Stimulated activated CD8-positive, alpha-beta memory T cell treated with anti-CD3 and anti-CD28 coated beads, Interleukin-15, amount 100 ng/mL, for 4 hours (primary cell): ENCODE data around the gene SRSF5.

Source experiments
- DNase-seq, 2 donors: peaks; one replicate each; pipeline ENCODE4 v3.0.0-alpha.2; 2020; ENCODE audit warnings: low read depth in 2 of 2

The SRSF5 gene

DNA sequence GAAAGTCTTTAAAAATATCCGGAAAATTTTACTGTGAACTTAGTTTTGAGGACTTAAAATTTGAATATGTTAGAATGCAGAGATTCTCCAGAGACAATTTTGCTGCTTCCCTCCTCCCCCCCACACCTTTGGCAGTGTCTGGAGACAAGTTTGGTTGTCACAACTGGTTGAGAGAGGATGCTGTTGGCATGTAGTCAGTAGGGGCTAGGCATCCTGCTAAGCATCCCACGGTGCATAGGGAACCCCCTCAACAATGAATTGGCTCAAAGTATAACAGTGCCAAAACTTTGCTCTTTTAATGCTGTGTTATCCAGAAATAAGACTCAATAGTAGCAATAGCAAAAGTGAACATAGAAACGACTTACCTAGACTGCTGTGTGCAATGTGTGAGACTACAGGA is 3.6 kb downstream of the SRSF5 start:
- DNase-seq: no peak

DNA sequence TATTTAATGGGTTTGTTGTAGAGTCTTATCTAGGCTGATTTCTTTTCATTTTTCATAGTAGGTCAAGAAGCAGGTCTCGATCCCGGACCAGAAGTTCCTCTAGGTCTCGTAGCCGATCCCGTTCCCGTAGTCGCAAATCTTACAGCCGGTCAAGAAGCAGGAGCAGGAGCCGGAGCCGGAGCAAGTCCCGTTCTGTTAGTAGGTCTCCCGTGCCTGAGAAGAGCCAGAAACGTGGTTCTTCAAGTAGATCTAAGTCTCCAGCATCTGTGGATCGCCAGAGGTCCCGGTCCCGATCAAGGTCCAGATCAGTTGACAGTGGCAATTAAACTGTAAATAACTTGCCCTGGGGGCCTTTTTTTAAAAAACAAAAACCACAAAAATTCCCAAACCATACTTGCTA is 4.2 kb downstream of the SRSF5 start:
- DNase-seq: no peak

DNA sequence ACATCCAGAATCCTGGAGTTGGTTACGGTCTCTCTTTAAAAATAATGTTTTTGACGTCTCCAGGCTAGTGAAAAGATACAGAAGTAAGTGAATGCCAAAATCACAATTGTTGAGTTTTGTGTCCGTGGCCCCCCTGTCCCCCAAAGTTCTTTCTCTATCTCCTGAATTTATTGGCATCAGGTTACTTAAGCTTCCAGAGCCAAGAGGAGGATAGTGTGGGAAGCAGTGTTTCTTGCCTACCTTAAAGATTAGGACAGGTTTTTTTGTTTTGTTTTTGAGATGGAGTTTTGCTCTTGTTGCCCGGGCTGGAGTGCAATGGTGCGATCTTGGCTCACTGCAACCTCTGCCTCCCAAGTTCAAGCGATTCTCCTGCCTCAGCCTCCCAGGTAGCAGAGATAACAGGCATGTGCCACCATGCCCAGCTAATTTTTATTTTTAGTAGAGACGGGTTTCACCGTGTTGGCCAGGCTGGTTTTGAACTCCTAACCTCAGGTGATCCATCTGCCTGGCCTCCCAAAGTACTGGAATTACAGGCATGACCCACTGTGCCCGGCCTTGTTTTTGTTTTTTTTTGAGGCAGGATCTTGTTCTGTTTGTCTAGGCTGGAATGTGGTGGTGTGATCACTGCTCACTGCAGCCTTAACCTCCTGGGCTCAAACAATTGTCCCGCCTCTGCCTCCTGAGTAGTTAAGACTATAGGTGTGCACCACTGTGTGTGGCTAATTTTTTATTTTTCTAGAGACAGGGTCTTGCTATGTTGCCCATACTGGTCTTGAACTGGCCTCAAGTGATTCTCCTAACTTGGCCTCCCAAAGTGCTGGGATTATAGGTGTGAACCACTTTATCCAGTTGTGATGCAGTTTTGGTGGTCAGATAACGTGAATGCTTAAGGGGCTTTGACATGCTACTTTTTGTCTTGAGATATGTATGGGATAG is 5.4 kb downstream of the SRSF5 start:
- no peak for DNase-seq

GRCh38 chr14:69773571-69774276 is 6.8 kb downstream of the SRSF5 start:
- no peak for DNase-seq

- no peak for DNase-seq
These were observed 8.1 kb downstream of the SRSF5 start for GRCh38 chr14:69775012-69775411.

- no peak for DNase-seq
These were observed 10.0 kb downstream of the SRSF5 start for GRCh38 chr14:69776875-69777453.

DNA sequence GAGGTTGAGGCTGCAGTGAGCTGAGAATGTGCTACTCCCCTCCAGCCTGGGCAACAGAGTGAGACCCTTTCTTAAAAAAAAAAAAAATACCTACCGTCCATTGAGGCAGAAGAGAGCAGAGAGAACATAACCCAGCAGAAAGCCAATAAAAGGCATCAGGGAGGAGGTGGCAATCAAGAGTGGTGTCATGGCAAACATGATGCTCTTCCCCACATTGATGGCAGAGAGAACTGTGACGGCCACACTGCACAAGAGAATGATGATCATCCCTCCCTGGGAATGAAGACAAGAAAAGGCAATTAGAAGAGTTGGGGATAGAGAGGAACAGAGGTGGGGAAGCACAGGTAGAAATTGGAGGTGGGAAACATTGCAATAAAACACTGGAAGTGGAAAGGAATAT is 12.1 kb downstream of the SRSF5 start:
- no peak for DNase-seq

- DNase-seq: no peak
These were observed 13.2 kb downstream of the SRSF5 start for GRCh38 chr14:69780092-69780491.

DNA sequence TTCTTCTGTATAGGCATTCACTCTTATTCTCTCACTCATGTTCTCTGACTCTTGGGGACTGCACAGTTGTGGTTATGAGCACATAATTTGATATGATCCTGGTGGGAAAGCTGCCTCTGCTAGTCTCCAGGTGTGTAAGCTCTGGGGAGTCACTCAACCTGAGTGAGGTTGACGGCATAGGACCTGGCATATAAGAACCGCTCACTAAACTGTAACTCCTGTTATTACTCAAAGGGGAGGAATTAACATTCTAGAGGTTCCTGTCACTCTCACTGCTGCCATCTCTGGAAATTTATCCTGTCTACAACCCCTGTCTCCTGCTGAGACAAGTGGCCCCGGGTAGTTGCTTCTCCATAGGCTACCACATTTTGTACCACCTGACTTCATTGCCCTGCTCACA is 14.0 kb downstream of the SRSF5 start:
- DNase-seq: no peak

- DNase-seq: no peak
These were observed 18.0 kb downstream of the SRSF5 start for GRCh38 chr14:69784942-69785341.

DNA sequence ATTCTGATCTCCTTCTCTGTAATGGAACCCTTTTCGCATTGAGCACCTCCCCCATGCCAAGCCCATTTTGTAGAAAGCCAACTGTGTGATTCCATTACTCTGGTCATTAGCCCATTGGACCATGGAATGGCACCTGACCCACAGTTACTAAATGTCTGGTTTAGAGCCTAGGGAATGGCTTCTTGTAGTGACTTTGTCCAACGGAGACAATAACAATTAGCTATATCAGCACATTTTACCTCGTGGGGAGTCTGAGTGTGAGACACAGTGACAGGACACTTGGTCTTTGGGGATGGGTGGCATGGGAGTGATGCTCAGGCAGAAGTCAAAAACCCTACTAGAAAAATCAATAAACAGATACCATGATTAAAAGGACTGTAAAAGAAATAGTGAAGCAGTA is 19.7 kb downstream of the SRSF5 start:
- DNase-seq: no peak

- no peak for DNase-seq
These were observed 22.2 kb downstream of the SRSF5 start for GRCh38 chr14:69789118-69789640.

GRCh38 chr14:69792887-69793421 is 26.0 kb downstream of the SRSF5 start:
- DNase-seq: no peak

DNA sequence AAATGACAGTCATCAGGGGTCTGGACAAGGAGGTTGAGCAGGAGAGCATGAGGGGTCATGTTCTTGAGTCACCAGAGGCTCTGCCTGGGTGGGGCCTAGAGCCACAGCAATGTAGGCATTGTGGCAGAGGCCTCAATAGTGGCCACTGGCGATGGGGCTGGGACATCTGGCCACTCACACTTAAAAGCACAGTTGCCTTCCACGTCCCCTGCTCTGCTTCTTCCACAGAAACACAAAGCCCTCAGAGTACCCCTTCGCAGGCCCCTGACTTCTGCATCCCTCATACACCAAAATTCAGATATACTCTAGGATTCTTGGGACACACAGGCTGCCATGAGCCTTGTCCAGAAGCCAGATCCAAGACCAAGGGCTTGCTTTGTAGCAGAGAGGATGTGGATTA is 27.8 kb downstream of the SRSF5 start:
- DNase-seq: no peak

- no peak for DNase-seq
These were observed 28.7 kb downstream of the SRSF5 start for GRCh38 chr14:69795691-69796090.

- DNase-seq: no peak
These were observed 30.0 kb downstream of the SRSF5 start, which contains the start of gene SLC10A1 for GRCh38 chr14:69796797-69797500. Gene SLC10A1 (minus strand): TSS chr14:69797241. CDS start chr14:69797155, 86 bp downstream.

GRCh38 chr14:69797573-69798338 is 30.8 kb downstream of the SRSF5 start:
- no peak for DNase-seq

GRCh38 chr14:69798339-69798735 is 31.4 kb downstream of the SRSF5 start:
- no peak for DNase-seq

- DNase-seq: no peak
These were observed 36.8 kb downstream of the SRSF5 start for GRCh38 chr14:69803753-69804152.

DNA sequence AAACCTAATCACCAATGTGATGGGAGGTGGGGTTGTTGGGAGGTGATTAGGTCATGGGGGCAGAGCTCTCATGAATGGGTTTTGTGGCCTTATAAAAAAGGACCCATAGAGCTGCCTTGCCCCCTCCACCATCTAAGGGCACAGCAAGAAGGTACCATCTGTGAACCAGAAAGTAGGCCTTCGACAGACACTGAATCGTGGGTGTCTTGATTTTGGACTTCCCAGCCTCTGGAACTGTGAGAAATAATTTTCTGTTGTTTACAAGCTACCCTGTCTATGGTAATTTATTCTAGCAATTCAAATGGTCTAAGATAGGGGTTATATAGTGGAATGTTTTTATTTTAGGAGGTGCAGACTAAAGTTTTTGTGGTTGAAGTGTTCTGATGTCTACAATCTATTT is 38.0 kb downstream of the SRSF5 start:
- DNase-seq: no peak

DNA sequence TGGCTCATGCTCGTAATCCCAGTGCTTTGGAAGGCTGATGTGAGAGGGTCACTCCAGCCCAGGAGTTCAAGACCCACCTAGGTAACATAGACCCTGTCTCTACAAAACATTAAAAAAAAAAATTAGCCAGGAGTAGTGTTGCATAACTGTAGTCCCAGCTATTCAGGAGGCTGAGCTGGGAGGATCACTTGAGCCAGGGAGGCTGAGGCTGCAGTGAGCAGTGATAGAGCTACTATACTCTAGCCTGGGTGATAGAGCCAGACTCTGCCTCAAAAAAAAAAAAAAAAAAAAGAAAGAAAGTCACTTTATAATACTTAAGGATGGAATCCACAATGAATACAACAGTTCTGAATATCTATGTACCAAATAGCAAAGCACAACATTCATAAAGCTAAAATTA is 40.2 kb downstream of the SRSF5 start:
- DNase-seq: no peak
